ENCODE measurements around the gene MAP3K13.

GRCh38 chr3:185532901-185533300, 170.0 kb downstream of the MAP3K13 start:
- TF ChIP-seq, protein P1, sequence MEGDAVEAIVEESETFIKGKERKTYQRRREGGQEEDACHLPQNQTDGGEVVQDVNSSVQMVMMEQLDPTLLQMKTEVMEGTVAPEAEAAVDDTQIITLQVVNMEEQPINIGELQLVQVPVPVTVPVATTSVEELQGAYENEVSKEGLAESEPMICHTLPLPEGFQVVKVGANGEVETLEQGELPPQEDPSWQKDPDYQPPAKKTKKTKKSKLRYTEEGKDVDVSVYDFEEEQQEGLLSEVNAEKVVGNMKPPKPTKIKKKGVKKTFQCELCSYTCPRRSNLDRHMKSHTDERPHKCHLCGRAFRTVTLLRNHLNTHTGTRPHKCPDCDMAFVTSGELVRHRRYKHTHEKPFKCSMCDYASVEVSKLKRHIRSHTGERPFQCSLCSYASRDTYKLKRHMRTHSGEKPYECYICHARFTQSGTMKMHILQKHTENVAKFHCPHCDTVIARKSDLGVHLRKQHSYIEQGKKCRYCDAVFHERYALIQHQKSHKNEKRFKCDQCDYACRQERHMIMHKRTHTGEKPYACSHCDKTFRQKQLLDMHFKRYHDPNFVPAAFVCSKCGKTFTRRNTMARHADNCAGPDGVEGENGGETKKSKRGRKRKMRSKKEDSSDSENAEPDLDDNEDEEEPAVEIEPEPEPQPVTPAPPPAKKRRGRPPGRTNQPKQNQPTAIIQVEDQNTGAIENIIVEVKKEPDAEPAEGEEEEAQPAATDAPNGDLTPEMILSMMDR (conservative IDR thresholded peaks at IDR 0.05 in 1 of 2, IDR thresholded peaks at IDR 0.05 in 1 of 2; ENCODE audit: low read depth in 1 of 2, low read length in 2 of 2), result no peak
- TF ChIP-seq EZH2 (IDR thresholded peaks at IDR 0.05; ENCODE audit: low read length, missing control alignments), result no peak

Measured in fibroblast of lung (primary cell).